WTC11 (cell line): ENCODE results near the gene UFL1. TPM values are rescaled to one million over a fixed set of nuclear protein-coding genes. Genes with fewer than 3 reads are reported as not detected.

Experiments used
- ATAC-seq: fragments of 200-7000 bp; cut with Tn5 transposase; 2 replicates; pipeline ENCODE4 v1.10.0; 2021; ENCODE audit warnings: mild to moderate bottlenecking, moderate library complexity
- CTCF ChIA-PET: fragments of 300-600 bp; sonication (Branson Sonifier 250); formaldehyde crosslinking; loops from one replicate; lab custom pipeline; 2021; ENCODE audit warnings: antibody characterized with exemption; lab: Charles Lee
- POLR2A ChIA-PET: fragments of 350-600 bp; sonication (Branson Sonifier 250); formaldehyde crosslinking; loops from one replicate; lab custom pipeline; 2021; ENCODE audit warnings: antibody characterized with exemption; lab: Charles Lee
- DNase-seq: peaks from one replicate; pipeline ENCODE4 v3.0.0; 2021; ENCODE audit warnings: low spot score
- H3K27ac Mint-ChIP-seq: 2 replicates; pipeline ENCODE4 v1.8.0; 2021; ENCODE audit warnings: mixed read lengths
- H3K27me3 Mint-ChIP-seq: 2 replicates; pipeline ENCODE4 v1.8.0; 2021; ENCODE audit warnings: low read depth, mild to moderate bottlenecking, moderate library complexity, mixed read lengths
- H3K36me3 Mint-ChIP-seq: 2 replicates; pipeline ENCODE4 v1.8.0; 2021; ENCODE audit warnings: mixed read lengths
- H3K4me1 Mint-ChIP-seq: 2 replicates; pipeline ENCODE4 v1.8.0; 2022; ENCODE audit warnings: mixed read lengths
- H3K4me3 Mint-ChIP-seq: 2 replicates; pipeline ENCODE4 v1.8.0; 2021; ENCODE audit warnings: mild to moderate bottlenecking, moderate library complexity, mixed read lengths
- H3K9me3 Mint-ChIP-seq: 2 replicates; pipeline ENCODE4 v1.8.0; 2021; ENCODE audit warnings: mixed read lengths
- CBFB ChIP-seq: sonication (generic); formaldehyde crosslinking; IDR thresholded peaks from 2 replicates; pipeline ENCODE4 v1.8.1; 2022; ENCODE audit warnings: mild to moderate bottlenecking, low read depth, missing genetic modification reagents
- CREB1 ChIP-seq: sonication (generic); formaldehyde crosslinking; IDR thresholded peaks from 2 replicates; pipeline ENCODE4 v1.8.0; 2023; ENCODE audit warnings: mild to moderate bottlenecking, missing genetic modification reagents
- ESRRA ChIP-seq: sonication (generic); formaldehyde crosslinking; IDR thresholded peaks from 2 replicates; pipeline ENCODE4 v1.8.1; 2022; ENCODE audit warnings: mild to moderate bottlenecking, missing genetic modification reagents, borderline replicate concordance
- NFYB ChIP-seq: sonication (generic); formaldehyde crosslinking; conservative IDR thresholded peaks from 2 replicates; pipeline ENCODE4 v1.8.0; 2022; ENCODE audit warnings: low read depth, missing genetic modification reagents
- NR2C2 ChIP-seq: sonication (generic); formaldehyde crosslinking; IDR thresholded peaks from 2 replicates; pipeline ENCODE4 v1.8.0; 2022; ENCODE audit warnings: mild to moderate bottlenecking, missing genetic modification reagents
- OVOL2 ChIP-seq: fragments of 250-450 bp; sonication (Bioruptor Pico); IDR thresholded peaks from 2 replicates; pipeline ENCODE4 v1.9.0; 2021; ENCODE audit warnings: mild to moderate bottlenecking, borderline replicate concordance
- SMAD4 ChIP-seq: sonication (generic); formaldehyde crosslinking; IDR thresholded peaks from 2 replicates; pipeline ENCODE4 v1.8.0; 2022; ENCODE audit warnings: mild to moderate bottlenecking, missing genetic modification reagents
- TEAD4 ChIP-seq: sonication (generic); formaldehyde crosslinking; IDR thresholded peaks from 2 replicates; pipeline ENCODE4 v1.8.0; 2022; ENCODE audit warnings: mild to moderate bottlenecking, missing genetic modification reagents
- ZNF121 ChIP-seq: sonication (generic); formaldehyde crosslinking; IDR thresholded peaks from 2 replicates; pipeline ENCODE4 v1.8.0; 2023; ENCODE audit warnings: missing genetic modification reagents
- ZNF317 ChIP-seq: sonication (generic); formaldehyde crosslinking; IDR thresholded peaks from 2 replicates; pipeline ENCODE4 v1.8.1; 2023; ENCODE audit warnings: low read depth, mild to moderate bottlenecking, moderate library complexity, missing genetic modification reagents, borderline replicate concordance
- total RNA-seq: library from RNA; stranded (reverse); gene quantifications from 3 replicates; pipeline ENCODE4 v1.2.3, GENCODE V29; 2021
- TF ChIP-seq, protein P1 (sequence below): sonication (generic); formaldehyde crosslinking; IDR thresholded peaks from 2 replicates; pipeline ENCODE4 v1.8.1; 2022; ENCODE audit warnings: low read depth, missing genetic modification reagents, borderline replicate concordance
- TF ChIP-seq, protein P2 (sequence below): fragments of 250-450 bp; sonication (Bioruptor Pico); IDR thresholded peaks from 2 replicates; pipeline ENCODE4 v2.1.2; 2022; ENCODE audit warnings: mild to moderate bottlenecking, moderate library complexity
- TF ChIP-seq, protein P3 (sequence below): fragments of 250-450 bp; sonication (Bioruptor Pico); IDR thresholded peaks from 2 replicates; pipeline ENCODE4 v1.9.0; 2021; ENCODE audit warnings: mild to moderate bottlenecking, borderline replicate concordance
- TF ChIP-seq, protein P4 (sequence below): sonication (generic); formaldehyde crosslinking; IDR thresholded peaks from 2 replicates; pipeline ENCODE4 v1.8.1; 2023; ENCODE audit warnings: mild to moderate bottlenecking, missing genetic modification reagents, borderline replicate concordance
- TF ChIP-seq, protein P5 (sequence below): sonication (generic); formaldehyde crosslinking; conservative IDR thresholded peaks from 2 replicates; pipeline ENCODE4 v1.8.1; 2023; ENCODE audit warnings: mild to moderate bottlenecking, low read depth, missing genetic modification reagents, moderate library complexity
- TF ChIP-seq, protein P6 (sequence below): sonication (generic); formaldehyde crosslinking; IDR thresholded peaks from 2 replicates; pipeline ENCODE4 v1.8.0; 2022; ENCODE audit warnings: mild to moderate bottlenecking, missing genetic modification reagents

Gene UFL1
- total RNA-seq, 1 experiment from 2014 or later = 15.3 TPM

DNA sequence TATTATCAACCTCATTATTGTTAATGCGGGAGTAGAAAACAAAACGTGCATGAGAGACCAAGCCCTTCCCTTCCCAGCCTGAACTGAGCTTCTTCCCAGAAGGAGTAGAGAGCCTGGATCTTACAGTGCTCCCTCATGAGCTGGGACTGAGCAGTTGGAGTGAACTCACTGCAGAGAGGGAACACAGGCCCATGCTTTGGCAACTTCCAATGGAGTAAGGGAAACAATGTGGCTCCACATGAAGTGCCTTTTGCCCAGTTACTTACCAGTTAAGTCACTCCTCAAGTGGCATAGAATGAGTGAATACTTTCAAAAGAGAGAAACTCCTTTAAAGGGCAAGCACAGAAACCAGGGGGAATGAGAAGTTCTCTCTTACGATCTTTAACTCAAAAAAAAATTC is 53.8 kb downstream of the UFL1 start (continued):
- TF ChIP-seq, protein P1, sequence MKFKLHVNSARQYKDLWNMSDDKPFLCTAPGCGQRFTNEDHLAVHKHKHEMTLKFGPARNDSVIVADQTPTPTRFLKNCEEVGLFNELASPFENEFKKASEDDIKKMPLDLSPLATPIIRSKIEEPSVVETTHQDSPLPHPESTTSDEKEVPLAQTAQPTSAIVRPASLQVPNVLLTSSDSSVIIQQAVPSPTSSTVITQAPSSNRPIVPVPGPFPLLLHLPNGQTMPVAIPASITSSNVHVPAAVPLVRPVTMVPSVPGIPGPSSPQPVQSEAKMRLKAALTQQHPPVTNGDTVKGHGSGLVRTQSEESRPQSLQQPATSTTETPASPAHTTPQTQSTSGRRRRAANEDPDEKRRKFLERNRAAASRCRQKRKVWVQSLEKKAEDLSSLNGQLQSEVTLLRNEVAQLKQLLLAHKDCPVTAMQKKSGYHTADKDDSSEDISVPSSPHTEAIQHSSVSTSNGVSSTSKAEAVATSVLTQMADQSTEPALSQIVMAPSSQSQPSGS (CRISPR knock-in tag) = no peak
- no peak for TF ChIP-seq ZNF121 (CRISPR knock-in tag)
- TF ChIP-seq, protein P2, sequence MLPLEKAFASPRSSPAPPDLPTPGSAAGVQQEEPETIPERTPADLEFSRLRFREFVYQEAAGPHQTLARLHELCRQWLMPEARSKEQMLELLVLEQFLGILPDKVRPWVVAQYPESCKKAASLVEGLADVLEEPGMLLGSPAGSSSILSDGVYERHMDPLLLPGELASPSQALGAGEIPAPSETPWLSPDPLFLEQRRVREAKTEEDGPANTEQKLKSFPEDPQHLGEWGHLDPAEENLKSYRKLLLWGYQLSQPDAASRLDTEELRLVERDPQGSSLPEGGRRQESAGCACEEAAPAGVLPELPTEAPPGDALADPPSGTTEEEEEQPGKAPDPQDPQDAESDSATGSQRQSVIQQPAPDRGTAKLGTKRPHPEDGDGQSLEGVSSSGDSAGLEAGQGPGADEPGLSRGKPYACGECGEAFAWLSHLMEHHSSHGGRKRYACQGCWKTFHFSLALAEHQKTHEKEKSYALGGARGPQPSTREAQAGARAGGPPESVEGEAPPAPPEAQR (CRISPR knock-in tag) = no peak
- no peak for TF ChIP-seq ESRRA (CRISPR knock-in tag)
- no peak for TF ChIP-seq CBFB
- TF ChIP-seq, protein P3, sequence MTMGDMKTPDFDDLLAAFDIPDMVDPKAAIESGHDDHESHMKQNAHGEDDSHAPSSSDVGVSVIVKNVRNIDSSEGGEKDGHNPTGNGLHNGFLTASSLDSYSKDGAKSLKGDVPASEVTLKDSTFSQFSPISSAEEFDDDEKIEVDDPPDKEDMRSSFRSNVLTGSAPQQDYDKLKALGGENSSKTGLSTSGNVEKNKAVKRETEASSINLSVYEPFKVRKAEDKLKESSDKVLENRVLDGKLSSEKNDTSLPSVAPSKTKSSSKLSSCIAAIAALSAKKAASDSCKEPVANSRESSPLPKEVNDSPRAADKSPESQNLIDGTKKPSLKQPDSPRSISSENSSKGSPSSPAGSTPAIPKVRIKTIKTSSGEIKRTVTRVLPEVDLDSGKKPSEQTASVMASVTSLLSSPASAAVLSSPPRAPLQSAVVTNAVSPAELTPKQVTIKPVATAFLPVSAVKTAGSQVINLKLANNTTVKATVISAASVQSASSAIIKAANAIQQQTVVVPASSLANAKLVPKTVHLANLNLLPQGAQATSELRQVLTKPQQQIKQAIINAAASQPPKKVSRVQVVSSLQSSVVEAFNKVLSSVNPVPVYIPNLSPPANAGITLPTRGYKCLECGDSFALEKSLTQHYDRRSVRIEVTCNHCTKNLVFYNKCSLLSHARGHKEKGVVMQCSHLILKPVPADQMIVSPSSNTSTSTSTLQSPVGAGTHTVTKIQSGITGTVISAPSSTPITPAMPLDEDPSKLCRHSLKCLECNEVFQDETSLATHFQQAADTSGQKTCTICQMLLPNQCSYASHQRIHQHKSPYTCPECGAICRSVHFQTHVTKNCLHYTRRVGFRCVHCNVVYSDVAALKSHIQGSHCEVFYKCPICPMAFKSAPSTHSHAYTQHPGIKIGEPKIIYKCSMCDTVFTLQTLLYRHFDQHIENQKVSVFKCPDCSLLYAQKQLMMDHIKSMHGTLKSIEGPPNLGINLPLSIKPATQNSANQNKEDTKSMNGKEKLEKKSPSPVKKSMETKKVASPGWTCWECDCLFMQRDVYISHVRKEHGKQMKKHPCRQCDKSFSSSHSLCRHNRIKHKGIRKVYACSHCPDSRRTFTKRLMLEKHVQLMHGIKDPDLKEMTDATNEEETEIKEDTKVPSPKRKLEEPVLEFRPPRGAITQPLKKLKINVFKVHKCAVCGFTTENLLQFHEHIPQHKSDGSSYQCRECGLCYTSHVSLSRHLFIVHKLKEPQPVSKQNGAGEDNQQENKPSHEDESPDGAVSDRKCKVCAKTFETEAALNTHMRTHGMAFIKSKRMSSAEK = no peak
- no peak for TF ChIP-seq NR2C2 (CRISPR knock-in tag)
- TF ChIP-seq, protein P4, sequence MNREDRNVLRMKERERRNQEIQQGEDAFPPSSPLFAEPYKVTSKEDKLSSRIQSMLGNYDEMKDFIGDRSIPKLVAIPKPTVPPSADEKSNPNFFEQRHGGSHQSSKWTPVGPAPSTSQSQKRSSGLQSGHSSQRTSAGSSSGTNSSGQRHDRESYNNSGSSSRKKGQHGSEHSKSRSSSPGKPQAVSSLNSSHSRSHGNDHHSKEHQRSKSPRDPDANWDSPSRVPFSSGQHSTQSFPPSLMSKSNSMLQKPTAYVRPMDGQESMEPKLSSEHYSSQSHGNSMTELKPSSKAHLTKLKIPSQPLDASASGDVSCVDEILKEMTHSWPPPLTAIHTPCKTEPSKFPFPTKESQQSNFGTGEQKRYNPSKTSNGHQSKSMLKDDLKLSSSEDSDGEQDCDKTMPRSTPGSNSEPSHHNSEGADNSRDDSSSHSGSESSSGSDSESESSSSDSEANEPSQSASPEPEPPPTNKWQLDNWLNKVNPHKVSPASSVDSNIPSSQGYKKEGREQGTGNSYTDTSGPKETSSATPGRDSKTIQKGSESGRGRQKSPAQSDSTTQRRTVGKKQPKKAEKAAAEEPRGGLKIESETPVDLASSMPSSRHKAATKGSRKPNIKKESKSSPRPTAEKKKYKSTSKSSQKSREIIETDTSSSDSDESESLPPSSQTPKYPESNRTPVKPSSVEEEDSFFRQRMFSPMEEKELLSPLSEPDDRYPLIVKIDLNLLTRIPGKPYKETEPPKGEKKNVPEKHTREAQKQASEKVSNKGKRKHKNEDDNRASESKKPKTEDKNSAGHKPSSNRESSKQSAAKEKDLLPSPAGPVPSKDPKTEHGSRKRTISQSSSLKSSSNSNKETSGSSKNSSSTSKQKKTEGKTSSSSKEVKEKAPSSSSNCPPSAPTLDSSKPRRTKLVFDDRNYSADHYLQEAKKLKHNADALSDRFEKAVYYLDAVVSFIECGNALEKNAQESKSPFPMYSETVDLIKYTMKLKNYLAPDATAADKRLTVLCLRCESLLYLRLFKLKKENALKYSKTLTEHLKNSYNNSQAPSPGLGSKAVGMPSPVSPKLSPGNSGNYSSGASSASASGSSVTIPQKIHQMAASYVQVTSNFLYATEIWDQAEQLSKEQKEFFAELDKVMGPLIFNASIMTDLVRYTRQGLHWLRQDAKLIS (CRISPR knock-in tag) = no peak

DNA sequence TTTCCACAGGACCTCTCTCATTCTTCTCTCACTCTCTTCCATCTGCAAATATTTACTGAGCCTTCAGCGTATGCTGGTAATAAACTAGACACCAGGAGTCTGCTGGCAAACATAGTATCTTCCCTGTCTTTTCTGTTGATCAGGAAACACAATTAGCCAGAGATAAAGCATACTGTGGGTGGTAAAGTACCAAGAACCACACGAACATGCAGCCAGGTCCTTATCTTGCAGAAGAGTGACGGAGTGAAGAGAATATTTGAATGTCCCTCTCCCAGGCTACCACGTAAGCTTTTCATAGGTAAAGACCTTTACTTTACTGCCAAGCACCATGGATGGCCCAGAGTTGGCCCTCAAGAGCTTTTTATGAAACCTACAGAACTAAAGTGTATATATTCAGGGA is 54.6 kb downstream of the UFL1 start:
- Mint-ChIP-seq H3K27ac (no peak overlapping the region), H3K4me1 (no peaks in the 10 kb centered on the region), H3K27me3 (no peaks in the 10 kb centered on the region), H3K9me3 (peaks cover 10% of the 10 kb centered on the region), H3K4me3 (no peak overlapping the region), H3K36me3 (peaks cover 7% of the 10 kb centered on the region)
- CTCF ChIA-PET = no interaction called here
- POLR2A ChIA-PET = no interaction called here
- no peak for DNase-seq
- no peak for ATAC-seq
- TF ChIP-seq, protein P4 (CRISPR knock-in tag) = no peak
- no peak for TF ChIP-seq TEAD4 (CRISPR knock-in tag)
- no peak for TF ChIP-seq CREB1 (CRISPR knock-in tag)
- no peak for TF ChIP-seq OVOL2 (CRISPR knock-in tag)
- TF ChIP-seq ZNF317 = no peak
- TF ChIP-seq NFYB = no peak
- TF ChIP-seq, protein P5, sequence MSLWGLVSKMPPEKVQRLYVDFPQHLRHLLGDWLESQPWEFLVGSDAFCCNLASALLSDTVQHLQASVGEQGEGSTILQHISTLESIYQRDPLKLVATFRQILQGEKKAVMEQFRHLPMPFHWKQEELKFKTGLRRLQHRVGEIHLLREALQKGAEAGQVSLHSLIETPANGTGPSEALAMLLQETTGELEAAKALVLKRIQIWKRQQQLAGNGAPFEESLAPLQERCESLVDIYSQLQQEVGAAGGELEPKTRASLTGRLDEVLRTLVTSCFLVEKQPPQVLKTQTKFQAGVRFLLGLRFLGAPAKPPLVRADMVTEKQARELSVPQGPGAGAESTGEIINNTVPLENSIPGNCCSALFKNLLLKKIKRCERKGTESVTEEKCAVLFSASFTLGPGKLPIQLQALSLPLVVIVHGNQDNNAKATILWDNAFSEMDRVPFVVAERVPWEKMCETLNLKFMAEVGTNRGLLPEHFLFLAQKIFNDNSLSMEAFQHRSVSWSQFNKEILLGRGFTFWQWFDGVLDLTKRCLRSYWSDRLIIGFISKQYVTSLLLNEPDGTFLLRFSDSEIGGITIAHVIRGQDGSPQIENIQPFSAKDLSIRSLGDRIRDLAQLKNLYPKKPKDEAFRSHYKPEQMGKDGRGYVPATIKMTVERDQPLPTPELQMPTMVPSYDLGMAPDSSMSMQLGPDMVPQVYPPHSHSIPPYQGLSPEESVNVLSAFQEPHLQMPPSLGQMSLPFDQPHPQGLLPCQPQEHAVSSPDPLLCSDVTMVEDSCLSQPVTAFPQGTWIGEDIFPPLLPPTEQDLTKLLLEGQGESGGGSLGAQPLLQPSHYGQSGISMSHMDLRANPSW (CRISPR knock-in tag) = no peak
- TF ChIP-seq, protein P6, sequence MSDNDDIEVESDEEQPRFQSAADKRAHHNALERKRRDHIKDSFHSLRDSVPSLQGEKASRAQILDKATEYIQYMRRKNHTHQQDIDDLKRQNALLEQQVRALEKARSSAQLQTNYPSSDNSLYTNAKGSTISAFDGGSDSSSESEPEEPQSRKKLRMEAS (CRISPR knock-in tag) = no peak
- TF ChIP-seq SMAD4 (CRISPR knock-in tag) = no peak
